Raji (cell line): Measurements from ENCODE around the gene PPT1.
A peak's percentile ranks its signal among the peaks of the same experiment; 100 is the strongest.

Source experiments
- POLR2A ChIP-seq: IDR thresholded peaks from 2 replicates; pipeline ENCODE4 v1.6.1; 2011; ENCODE audit warnings: low read depth, low read length, control low read depth; ENCODE audit not compliant: insufficient read depth

Gene PPT1

DNA sequence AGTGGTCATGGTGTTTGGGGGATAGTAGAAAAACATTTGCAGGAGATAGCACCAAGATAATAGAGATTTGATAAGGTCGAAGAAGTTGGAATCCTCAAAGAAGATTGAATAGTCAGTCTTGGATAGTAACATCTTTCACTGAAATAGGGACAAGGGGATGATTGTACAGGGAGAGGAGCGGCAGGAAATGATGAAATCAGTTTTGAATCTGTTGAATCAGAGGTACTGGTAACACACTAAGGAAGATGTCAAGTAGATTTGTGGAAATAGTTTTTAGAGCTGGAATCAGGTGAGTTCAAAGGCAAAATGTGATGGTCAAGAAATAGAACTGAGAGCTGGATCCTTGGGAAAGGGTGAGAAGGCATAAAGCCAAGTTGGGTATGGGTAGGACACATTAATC is 30.0 kb downstream of the PPT1 start:
- TF ChIP-seq POLR2A: no peak

DNA sequence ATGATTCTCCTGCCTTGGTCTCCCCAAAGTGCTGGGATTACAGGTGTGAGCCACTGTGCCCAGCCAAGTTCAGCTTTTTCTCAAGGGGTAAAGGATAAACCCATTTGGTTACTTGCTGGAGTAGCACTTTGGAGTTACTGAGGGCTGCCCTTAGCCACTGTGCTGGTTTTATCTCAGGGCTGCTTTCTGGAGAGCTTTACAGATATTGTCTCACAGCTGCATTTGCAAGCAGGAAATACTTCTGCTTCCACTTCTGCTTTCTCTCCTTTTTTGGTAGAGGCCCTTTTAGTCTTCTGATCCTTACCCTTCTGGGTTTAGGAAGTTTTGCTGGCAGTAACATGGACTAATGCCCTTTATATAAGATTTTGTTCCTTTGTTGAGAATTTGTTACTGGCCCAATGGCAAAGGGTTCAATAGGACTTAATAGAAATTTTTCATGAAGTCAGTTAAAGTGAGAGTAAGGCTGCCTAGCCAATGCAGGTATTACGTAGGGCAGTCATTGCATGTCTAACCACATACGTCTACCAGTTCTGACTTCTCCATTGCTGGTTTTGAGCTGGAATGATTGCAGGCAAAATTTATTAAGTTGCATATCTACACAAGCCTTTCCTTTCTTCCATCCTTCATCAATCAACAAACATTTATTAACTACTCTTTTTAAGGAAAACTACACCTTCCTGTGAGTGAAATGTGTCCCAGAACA is 32.1 kb downstream of the PPT1 start:
- TF ChIP-seq POLR2A: no peak

DNA sequence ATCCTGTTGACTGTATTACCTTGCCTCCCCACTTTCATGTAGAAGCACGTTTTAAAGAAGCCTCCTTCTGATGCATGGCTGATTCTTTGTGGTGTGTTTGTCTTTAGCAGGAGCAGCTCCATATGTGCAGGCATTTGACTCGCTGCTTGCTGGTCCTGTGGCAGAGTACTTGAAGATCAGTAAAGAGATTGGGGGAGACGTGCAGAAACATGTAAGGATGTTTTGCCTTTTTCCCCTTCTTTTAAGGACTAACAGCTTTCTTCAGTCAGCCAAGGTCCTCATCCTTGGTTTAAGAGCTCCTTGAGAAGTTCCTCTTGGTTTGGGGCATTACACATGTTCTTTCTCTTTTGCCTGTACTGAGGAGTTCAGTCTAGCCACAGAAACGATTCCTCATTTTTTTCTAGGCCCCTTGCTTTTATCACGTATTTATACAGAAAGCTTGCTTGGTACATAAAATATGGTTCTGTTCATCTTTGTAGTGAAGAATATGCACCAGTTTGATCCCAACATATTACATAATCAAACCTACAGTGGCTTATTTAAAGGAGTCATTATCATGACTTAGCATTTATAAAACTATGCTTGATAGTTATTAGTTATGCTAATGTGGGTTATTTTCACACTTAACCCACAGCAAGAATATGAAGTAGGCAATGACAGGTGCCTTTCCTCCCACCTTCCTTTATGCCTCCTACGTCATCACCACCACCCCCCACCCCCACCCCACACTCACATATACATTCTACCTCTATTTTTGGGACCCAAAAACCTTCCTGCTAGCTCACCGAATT is 36.9 kb downstream of the PPT1 start:
- no peak for TF ChIP-seq POLR2A

- TF ChIP-seq POLR2A: 0 out of 2 replicates have a peak, but pooled peaks have one; percentile 33
These were observed 37.6 kb downstream of the PPT1 start for GRCh38 chr1:40059338-40059959.

GRCh38 chr1:40058453-40059337 is 38.4 kb downstream of the PPT1 start:
- no peak for TF ChIP-seq POLR2A

- TF ChIP-seq POLR2A: no peak
These were observed 39.0 kb downstream of the PPT1 start for GRCh38 chr1:40058097-40058452.

DNA sequence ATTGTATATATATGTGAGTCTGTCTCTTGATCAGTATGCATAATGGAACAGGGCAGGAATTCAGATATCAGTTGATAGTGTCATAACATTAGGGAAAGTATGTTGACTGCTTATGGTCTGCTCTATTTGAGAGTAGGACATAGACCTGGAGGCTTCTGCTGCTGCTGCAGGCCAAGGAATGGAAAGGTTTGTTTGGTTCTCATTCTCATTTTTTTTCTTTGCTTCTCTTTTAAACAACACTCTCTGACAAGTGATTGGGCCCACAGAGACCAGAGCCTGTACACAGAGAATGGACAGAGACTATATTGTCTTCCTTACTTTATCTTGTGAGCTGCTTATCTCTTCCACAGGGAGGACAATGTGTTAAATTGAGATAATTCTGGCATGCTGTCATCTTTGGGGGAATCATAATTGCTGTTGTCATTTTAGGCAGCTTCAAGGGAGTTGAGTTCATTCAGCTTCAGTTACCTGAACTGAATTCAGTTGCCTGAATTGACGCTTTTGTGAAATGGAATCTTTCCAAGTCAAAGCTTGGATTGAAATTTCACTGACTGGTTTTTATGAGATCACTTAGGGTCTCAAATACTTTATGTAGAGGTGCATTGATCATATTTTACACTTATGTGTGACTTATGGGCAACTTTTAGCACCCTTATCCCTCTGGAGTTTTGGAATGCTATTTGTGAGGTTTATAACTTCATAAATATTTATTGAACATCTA is 39.6 kb downstream of the PPT1 start:
- TF ChIP-seq POLR2A: no peak

DNA sequence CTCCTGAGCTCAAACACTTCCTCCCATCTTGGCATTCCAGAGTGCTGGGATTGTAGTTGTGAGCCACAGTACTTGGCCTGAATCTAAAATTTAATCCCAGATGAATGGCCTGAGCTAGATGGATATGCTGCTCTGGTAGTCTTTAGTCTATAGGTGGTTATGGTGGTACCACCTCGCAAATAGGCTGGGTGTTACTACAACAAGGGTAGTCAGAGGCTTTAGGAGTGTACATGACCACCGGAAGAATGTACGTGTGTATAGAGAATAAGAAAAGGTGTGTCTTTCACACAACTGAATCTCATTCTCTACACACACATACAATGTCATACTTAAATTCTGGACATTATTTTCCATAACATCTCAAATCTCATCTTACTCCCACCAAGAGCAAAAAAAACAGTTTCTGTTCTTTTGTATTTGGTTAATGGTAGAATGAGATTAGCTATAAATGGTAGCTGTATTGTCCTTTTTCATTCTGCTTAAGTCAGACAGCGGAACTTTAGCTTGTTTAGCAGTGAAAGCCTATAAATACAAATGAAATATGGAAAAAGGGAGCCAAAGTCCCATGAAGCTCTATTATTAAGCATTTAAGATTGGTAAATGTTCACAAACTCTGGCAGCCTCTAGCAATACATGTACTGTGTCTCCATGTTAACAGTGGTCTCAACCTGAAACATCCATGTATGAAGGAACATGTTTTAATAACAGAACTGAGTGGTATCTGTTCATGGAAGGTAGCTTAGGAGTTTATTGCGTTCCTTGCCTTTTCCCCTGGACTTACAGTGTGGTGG is 40.3 kb downstream of the PPT1 start:
- no peak for TF ChIP-seq POLR2A

GRCh38 chr1:40053138-40053887 is 43.7 kb downstream of the PPT1 start:
- no peak for TF ChIP-seq POLR2A

- no peak for TF ChIP-seq POLR2A
These were observed 46.2 kb downstream of the PPT1 start for GRCh38 chr1:40050863-40051262.

- TF ChIP-seq POLR2A: no peak
These were observed 47.3 kb downstream of the PPT1 start for GRCh38 chr1:40049725-40050124.

DNA sequence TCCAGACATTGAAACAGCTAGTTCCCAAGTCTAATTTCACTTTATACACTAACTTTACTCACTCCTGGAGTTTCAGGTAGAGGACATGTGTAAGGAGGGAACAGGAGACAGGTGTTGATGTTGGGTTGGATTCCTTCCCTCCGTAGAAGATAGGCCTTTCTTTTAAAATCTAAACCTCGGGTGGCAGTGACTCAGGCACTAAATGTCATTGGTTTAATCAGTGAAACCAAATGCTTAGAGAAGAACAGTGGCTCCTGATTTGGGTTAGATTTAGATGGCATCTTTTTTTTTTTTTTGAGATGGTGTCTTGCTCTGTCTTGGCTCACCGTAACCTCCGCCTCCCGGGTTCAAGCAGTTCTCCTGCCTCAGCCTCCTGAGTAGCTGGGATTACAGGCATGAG is 49.3 kb downstream of the PPT1 start:
- no peak for TF ChIP-seq POLR2A

- no peak for TF ChIP-seq POLR2A
These were observed 49.8 kb downstream of the PPT1 start for GRCh38 chr1:40047276-40047675.
